GM11168 (cell line): ENCODE measurements around the gene HNRNPLL.
"Not testable (repeated sequence)": the region's sequence is repeated elsewhere in the genome, so short reads cannot be mapped to it uniquely, and the experiment has no call there.

Source experiments
- in situ Hi-C: fragments of 300-500 bp; cut with MboI; formaldehyde crosslinking; loops from one replicate; pipeline ENCODE4 v1.12.0; 2022; ENCODE audit warnings: low sequenced_read_pairs; ENCODE audit not compliant: unreplicated experiment

HNRNPLL gene

DNA sequence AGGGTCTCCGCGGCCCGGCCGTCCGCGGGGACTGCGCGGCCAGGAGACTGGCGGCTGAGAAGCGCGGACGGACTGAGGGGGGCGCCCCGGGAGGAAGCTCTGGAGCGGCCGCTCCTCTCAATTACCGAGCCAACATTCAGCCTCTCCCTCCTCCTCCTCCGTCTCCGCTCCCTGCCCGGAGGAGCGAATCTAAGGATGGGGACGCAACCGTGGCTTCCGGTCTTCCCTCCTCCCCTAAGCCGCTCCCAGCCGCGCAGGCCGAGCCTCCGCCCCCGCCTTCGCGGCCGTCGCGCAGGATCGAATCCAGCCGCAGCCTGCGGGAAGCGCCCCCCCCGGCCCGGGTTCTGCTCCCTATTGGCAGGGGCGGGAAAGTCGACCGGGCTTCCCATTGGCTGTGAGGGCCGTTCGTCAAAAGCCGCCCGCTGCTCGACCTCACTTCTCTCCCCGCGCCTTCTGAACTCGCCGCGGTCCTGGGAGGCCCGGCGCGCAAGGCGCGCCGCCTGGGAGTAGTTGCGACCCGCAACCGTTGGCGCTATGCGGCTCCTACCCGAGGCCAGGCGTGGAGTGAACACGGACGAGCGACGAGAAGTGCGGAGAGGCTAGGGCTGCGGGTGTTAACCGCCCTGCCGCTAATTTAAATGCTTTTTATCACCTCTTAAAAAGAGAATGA, at the start of gene HNRNPLL:
Gene HNRNPLL, minus strand, starts transcription at position 197 of the 670 bp plus-strand sequence. CDS start 302 bp downstream, outside the sequence.
- in situ Hi-C loops, result loop anchor here (5.0 to 10.0 kb wide), 2 partner anchors 62 to 109 kb away; partner anchors contain the start of gene GALM

DNA sequence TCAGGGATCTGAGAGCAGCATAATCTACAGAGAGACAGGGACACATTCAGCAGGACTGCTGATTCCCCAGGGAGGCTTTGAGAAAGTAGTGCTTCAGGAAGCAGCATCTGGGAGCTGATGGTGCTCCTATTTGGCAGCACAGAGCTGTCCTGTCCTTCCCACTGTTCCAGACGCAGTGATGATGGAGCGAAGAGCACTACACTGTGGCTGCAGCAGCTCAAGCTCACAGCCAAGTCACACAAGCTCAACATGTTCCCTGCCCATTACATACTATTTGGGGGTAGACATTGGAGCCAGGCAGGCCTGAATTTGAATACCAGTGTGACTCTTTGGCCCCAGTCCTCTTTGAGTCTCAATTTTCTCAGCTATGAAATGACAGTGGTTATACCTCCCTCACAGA, 48.0 kb upstream of the HNRNPLL start:
- in situ Hi-C loops, result no loop called here

DNA sequence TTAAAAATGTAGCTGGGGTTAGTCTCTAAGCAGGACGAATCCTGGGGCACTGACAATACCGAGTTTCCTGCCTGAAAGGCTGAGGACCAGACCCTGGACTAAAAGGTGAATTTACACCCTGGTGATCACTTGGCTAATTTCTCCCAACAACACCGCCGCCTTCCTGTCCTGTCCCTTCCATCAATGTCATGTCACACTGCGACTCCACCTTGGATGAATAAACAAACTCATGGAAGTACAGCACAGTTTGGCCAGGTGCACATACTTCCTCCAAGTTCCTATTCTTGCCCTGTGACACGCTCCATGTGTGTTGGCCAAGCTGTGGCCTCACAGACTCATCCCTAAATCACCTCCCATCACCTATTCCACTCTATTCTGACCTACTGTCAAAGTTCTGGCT, 47.3 kb upstream of the HNRNPLL start:
- in situ Hi-C loops, result no loop called here

DNA sequence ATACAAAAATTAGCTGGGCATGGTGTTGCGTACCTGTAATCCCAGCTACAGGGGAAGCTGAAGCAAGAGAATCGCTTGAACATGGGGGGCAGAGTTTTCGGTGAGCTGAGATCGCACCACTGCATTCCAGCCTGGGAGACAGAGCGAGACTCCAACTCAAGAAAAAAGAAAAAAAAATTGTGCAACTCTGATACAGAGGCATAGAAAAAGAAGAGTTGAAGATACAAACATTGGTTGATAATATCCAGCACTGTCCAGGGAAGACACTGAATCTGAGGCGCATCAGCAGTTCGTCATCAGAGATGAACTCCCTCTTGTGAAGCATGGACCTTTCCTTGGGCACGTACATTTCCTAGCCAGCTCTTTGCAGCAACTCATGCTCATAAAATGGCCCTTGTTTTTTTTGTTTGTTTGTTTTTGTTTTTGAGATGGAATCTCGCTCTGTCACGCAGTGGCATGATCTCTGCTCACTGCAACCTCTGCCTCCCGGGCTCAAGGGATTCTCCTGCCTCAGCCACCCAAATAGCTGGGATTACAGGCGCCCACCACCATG, 46.5 kb upstream of the HNRNPLL start:
- in situ Hi-C loops, result no loop called here

DNA sequence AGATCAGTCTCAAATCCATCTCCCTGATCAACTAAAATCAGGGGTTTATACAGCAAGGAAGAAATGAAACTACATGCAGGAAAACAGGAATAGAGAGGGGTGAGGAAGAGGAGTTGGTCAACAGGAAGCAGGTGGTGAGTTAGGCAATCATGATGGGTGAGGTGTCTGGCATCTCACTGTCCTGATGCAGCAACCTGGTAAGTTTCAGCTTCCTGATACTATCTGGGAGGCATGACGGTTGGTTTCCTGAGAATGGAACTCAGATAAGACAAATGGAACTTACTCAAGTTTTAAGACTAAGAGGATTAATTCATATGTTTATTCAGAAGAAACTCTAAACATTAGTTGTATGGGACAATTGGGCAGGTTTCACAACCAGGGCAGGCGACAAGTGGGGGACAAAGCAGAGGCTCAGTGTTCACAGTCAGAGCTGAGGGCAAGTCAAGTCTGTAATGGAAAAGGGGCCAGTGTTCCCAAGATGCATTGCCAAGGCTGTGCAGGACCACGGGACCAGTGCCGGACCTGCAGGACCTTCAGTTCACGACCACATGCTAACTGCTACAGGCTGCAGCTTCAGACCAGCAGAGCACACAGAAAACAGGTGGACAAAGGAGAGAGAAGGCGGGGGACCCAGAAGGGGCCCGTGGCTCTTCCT, 45.5 kb upstream of the HNRNPLL start:
- in situ Hi-C loops, result no loop called here

DNA sequence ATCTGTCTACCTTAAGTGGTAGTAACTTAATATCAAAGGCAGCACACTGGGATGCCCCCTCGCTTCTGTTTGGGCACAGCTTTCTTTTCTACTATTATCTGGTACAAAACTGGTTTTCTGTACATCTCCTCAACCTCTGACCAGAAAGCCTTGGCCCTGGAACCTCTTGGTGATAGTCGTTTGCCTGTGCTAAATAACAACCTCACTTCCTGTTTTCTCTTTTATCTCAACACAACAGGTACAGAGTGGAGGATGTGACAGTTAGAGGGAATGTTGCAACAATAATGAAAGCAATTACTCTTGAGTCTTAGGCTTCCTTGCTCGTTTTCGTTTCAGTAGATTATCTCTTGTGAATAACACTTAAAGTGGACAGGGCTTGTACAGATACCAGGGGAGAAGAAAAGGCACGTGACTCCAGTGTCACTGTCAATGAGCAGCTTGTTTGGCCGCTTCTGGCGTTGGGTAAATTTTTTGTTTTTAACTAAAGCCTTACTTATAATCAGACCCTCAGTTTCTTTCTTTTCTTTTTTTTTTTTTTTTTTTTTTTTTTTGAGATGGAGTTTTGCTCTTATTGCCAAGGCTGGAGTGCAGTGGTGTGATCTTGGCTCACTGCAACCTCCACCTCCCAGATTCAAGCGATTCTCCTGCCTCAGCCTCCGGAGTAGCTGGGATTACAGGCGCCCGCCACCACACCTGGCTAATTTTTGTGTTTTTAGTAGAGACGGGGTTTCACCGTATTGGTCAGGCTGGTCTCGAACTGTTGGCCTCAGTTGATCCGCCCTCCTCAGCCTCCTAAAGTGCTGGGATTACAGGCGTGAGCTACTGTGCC, 41.2 kb upstream of the HNRNPLL start:
- in situ Hi-C loops, result not testable (repeated sequence)

DNA sequence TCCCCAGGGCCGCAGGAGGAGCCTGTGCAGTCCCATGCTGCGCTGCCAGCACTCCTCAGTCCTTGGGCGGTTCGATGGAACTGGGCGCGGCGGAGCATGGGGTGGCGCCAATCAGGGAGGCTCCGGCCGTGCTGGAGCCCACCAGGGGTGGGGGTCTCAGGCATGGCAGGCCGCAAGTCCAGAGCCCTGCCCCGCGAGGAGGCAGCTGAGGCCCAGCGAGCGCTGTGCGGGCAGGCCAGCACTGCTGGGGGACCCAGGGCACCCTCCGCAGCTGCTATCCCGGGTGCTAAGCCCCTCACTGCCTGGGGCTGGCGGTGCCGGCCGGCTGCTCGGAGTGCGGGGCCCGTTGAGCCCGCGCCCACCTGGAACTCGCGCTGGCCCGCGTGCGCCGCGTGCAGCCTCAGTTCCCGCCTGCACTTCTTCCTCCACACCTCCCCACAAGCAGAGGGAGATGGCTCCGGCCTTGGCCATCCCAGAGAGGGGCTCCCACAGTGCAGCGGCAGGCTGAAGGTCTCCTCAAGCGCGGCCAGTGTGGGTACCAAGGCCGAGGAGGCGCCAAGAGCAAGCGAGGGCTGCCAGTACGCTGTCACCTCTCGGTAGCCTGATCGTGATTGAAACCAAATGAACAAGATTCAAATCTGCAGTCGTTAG, 40.4 kb upstream of the HNRNPLL start:
- in situ Hi-C loops, result no loop called here

DNA sequence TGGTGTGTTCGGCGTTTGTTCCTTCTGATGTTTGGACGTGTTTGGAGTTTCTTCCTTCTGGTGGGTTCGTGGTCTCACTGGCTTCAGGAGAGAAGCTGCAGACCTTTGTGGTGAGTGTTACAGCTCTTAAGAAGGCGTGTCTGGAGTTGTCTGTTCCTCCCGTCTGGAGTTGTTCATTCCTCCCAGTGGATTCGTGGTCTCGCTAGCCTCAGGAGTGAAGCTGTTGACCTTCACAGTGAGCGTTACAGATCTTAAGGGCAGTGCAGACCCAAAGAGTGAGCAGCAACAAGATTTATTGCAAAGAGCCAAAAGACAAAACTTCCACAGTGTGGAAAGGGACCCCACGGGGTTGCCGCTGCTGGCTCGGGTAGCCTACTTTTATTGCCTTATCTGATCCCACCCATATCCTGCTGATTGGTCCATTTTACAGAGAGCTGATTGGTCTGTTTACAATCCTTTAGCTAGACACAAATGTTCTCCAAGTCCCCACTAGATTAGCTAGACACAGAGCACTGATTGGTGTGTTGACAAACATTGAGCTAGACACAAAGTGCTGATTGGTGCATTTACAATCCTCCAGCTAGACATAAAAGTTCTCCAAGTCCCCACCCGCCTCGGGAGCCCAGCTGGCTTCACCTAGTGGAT, 39.8 kb upstream of the HNRNPLL start:
- in situ Hi-C loops, result not testable (repeated sequence)

DNA sequence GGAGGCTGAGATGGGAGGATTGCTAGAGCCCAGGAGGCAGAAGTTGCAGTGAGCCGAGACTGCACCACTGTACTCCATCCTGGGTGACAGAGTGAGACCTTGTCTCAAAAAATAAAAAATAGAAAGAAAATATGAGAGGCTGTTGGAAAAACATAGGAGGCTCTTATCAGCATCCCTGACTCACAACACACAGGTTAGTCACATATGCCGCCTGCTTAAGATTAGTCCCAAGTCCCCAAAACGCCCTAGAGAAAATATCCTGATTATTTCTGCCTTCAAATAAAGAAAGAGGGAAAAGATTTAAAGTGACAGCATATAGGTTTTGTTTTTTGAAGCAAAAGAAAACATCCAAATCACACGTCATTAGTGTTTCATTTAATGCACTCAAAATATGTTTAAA, 33.3 kb upstream of the HNRNPLL start:
- in situ Hi-C loops, result no loop called here

DNA sequence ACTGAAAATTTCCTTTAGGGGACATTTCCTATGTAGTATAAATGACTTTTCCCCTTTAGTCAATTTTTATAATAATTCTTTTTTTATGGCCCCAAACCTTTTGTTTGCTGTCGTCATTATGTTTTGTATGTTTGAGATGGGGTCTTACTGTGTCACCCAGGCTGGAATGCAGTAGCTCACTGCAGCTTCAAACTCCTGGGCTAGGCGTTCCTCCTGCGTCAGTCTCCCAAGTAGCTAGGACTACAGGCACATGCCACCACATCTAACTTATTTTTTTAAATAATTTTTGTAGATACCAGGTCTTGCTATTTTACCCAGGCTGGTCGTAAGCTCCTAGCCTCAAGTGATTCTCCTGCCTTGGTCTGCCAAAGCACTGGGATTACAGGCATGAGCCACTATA, 32.4 kb upstream of the HNRNPLL start:
- in situ Hi-C loops, result no loop called here

DNA sequence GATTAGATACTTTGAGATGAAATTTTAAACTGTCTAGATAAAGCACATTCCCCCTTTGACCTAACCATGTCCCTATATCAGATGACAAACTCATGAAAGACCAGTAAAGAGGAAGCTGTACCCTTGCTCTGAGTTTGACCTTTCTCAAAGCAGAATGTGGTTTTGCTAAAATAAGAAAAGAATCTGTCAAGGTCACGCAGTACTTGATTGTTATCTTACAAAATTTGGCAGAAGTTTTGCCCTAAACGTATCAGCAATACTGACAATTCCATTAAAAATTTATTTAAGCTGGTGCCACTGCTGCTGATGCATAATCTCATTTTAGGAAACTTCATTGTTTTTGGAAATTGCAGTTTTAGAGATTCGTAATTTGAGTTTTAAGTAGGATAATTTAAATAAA, 32.0 kb upstream of the HNRNPLL start:
- in situ Hi-C loops, result no loop called here

DNA sequence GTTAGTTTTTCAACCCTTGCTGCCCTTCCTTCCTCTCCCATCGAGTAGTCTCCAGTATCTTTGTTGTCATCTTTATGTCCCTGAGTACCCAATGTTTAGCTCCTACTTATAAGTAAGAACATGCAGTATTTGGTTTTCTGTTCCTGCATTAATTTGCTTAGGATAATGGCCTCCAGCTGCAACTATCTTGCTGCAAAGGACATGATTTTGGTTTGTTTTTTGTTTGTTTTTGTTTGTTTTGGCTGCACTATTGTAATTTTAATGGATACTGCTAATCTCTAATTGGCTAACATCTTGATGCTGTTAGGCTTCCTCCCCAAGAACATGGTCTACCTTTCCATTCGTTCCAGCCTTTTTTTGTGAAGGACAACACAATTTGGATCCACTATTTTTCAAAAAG, 31.2 kb upstream of the HNRNPLL start:
- in situ Hi-C loops, result no loop called here

DNA sequence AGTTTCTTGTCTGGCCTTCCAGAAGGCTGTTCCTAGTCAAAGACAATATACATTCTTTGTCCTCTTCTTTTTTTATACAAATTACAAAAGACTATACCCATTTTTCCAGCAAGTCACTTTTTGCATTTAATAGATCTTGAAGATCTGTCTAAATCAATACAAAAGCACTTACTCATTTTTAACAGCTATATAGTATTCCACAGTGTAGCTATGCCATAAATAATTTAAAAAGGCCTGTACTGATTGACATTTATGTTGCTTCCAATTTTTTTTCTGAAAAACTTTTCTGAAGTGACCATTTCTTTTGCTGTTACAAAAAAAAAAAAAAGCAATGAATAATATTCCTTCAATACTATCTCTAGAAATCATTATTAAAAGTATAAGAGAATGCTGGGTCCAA, 30.3 kb upstream of the HNRNPLL start:
- in situ Hi-C loops, result no loop called here

DNA sequence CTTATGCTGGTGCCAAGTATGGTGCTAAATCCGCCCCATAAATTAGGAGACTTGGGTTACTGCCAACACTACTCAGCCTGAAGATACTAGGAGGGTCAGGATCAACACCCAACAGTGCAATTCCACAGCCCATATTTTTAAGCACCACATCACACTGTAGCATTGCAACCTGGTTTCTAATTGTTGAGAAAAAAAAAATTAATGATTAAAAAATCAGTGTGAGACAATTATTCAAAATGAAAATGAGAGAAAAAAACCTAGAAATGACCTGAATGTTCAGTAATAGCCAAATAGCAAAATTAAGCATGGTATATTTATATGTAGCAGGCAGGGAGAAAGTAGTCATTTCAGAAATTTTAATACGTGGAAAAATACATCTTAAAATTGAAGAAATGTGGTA, 29.2 kb upstream of the HNRNPLL start:
- in situ Hi-C loops, result no loop called here

DNA sequence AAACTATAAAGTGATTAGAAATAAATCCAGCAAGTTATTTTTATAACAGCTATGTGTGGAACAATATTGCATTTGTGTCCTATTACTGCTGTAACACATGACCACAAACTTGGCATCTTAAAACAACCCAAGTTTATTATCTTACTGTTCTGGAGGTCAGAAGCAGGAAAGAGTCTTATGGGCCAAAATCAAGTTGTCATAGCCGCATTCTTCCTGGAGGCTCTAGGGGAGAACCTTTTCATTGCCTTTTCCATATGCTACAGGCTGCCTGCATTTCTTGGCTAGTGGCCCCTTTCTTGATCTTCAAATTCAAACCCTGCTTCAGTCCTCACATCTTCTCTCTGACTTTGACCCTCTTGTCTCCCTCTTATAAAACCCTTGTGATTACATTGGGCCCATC, 27.0 kb upstream of the HNRNPLL start:
- in situ Hi-C loops, result no loop called here

DNA sequence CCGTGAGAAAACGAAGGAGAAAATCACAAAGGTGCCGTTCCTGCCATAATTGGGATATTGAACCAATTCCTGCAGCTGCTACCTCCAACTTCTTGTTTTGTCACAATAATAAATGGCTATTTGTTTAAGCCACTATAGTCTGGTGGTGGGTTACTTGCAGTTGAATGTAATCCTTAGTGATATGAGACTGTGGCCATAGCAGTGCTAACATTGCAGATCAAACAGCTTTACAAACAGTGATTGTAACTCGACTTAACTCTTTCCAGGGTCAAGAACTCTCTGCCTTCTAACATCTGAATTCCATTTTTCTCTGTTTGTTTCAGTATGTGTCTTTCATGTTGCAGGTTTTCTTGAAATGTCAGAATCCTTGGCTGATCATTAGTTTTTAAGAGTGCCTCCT, 24.7 kb upstream of the HNRNPLL start:
- in situ Hi-C loops, result no loop called here

DNA sequence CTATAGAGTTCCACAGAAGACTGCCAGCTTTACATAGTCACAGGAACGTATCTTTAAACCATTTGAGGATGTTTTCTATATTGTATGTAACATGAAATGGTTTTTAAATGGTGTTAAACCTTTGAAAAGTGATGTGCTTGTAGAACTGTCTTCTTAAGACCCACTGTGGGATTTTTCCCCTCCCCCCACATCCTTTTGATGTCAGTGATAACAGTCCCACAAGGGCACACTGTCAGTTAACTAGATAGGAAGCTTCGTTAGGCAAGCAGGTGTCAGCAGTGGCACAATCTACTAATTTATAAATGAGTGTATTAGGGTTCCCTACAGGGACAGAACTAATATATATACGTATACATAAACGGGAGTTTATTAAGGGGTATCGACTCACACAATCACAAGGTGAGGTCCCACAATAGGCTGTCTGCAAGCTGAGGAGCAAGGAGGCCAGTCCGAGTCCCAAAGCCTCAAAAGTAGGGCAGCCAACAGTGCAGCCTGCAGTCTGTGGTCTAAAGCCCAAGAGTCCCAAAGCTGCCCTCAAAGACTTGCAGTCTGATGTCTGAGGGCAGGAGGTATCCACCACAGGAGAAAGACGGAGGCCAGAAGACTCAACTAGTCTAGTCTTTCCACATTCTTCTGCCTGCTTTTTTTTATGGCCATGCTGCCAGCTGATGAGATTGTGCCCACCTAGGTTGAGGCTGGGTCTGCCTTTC, 23.8 kb upstream of the HNRNPLL start:
- in situ Hi-C loops, result no loop called here

DNA sequence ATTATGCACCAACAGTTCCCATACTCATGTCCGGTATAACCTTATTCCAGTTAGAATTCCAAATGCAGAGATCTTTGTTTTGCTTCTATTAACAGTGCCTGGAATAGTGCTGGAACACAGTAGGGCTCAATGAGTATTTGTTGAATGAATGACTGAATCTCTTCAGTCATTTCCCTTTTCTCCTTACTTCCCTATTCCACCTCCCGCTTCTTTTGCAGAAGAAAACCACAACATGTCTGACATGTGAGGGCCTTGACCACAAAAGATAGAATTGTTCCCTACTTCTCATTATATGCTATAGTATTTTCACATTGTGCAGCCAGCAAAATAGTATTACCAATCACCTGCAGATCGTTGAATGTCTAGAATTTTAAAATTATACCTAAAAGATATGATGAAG, 19.5 kb upstream of the HNRNPLL start:
- in situ Hi-C loops, result no loop called here

DNA sequence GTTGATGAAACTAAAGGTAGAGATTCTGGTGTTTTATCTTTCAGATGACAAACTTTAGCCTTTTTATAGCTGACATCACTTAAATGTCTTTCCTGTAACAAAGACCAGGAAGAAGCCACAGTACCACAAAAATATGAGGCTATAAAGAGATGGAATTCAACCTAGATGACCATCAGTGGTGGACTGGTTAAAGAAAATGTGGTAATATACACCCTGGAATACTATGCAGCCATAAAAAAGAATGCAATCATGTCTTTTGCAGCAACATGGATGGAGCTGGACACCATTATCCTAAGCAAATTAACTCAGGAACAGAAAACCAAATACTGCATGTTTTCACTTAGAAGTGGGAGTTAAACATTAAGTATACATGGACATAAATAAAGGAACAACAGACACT, 18.3 kb upstream of the HNRNPLL start:
- in situ Hi-C loops, result no loop called here
